Caco-2 (cell line): ENCODE measurements around the gene NKAIN2. TPM values are rescaled to one million over a fixed set of nuclear protein-coding genes. Genes with fewer than 3 reads are reported as not detected.

ENCODE experiments used
- BruUV-seq: library from RNA; stranded (reverse); fragments of 400-500 nt; replicated peaks from 2 replicates; lab custom pipeline; 2021; lab: Mats Ljungman, UMichigan
- CTCF ChIA-PET: fragments of 300-600 bp; sonication (Branson Sonifier 250); formaldehyde crosslinking; loops from one replicate; lab custom pipeline; 2022; ENCODE audit warnings: antibody characterized with exemption; lab: Charles Lee
- POLR2A ChIA-PET: fragments of 300-600 bp; sonication (Branson Sonifier 250); formaldehyde crosslinking; loops from one replicate; lab custom pipeline; 2022; ENCODE audit warnings: antibody characterized with exemption; lab: Charles Lee
- DNase-seq, 2 experiments: peaks; one replicate each; pipeline versions ENCODE4 v3.0.0 to v3.0.0-alpha.2; 2020 to 2022
- H3K27me3 ChIP-seq: replicated peaks from 2 replicates; pipeline ENCODE4 v1.6.0; 2011; ENCODE audit warnings: low read length; ENCODE audit not compliant: control insufficient read depth, insufficient read depth
- H3K36me3 ChIP-seq: 2 replicates; pipeline ENCODE4 v1.5.1; 2011; ENCODE audit warnings: low read length; ENCODE audit not compliant: control insufficient read depth, insufficient read depth
- H3K4me1 ChIP-seq: fragments of 250-450 bp; sonication (Bioruptor Pico); 2 replicates; pipeline ENCODE4 v1.5.1; 2020; ENCODE audit warnings: mild to moderate bottlenecking
- H3K4me3 ChIP-seq: 2 replicates; pipeline ENCODE4 v1.5.1; 2011; ENCODE audit warnings: low read depth, mild to moderate bottlenecking, control low read depth, low read length
- H3K9me3 ChIP-seq: fragments of 250-450 bp; sonication (Bioruptor Pico); 2 replicates; pipeline ENCODE4 v1.5.1; 2020; ENCODE audit warnings: mild to moderate bottlenecking, moderate library complexity
- H3K27ac Mint-ChIP-seq: one replicate; pipeline ENCODE4 v1.8.0; 2022; ENCODE audit warnings: mixed read lengths; ENCODE audit not compliant: unreplicated experiment
- H3K27me3 Mint-ChIP-seq: one replicate; pipeline ENCODE4 v1.8.0; 2022; ENCODE audit warnings: mixed read lengths; ENCODE audit not compliant: insufficient read depth, unreplicated experiment
- H3K36me3 Mint-ChIP-seq: one replicate; pipeline ENCODE4 v1.8.0; 2022; ENCODE audit warnings: mild to moderate bottlenecking, mixed read lengths; ENCODE audit not compliant: insufficient read depth, unreplicated experiment
- H3K4me1 Mint-ChIP-seq: one replicate; pipeline ENCODE4 v1.8.0; 2022; ENCODE audit warnings: low read depth, mixed read lengths; ENCODE audit not compliant: unreplicated experiment
- H3K4me3 Mint-ChIP-seq: one replicate; pipeline ENCODE4 v1.8.0; 2022; ENCODE audit warnings: mild to moderate bottlenecking, moderate library complexity, mixed read lengths; ENCODE audit not compliant: unreplicated experiment
- H3K9me3 Mint-ChIP-seq: one replicate; pipeline ENCODE4 v1.8.0; 2022; ENCODE audit warnings: mixed read lengths; ENCODE audit not compliant: unreplicated experiment
- intact Hi-C: fragments of 100-400 bp; cut with micrococcal nuclease; formaldehyde crosslinking; loops from one replicate; pipeline ENCODE4 v1.10.0; 2022; ENCODE audit not compliant: unreplicated experiment
- total RNA-seq: library from RNA; stranded (reverse); gene quantifications from 2 replicates; pipeline ENCODE4 v1.2.3, GENCODE V29; 2022
- TF ChIP-seq, protein P1 (sequence below), 2 experiments: fragments of 200-600 bp in 1 of 2; IDR thresholded peaks; 1 replicate in 1 of 2; 2 replicates in 1 of 2; pipeline versions ENCODE4 v1.5.1 to v1.8.0; 2011 to 2022; ENCODE audit warnings: antibody characterized with exemption in 1 of 2, control low read depth in 1 of 2, inconsistent platforms in 1 of 2, low read depth in 1 of 2, low read length in 1 of 2, mild to moderate bottlenecking in 1 of 2, moderate library complexity in 1 of 2; ENCODE audit not compliant: insufficient read depth in 1 of 2, severe bottlenecking in 1 of 2, unreplicated experiment in 1 of 2

Gene NKAIN2
- total RNA-seq, 1 experiment from 2014 or later = not detected

- ChIA-PET CTCF (no interaction called here), POLR2A (no interaction called here)
- intact Hi-C loops = no loop called here
- H3K4me1 Mint-ChIP-seq = no peaks in the 10 kb centered on the region
- peaks cover 5% of the 10 kb centered on the region for H3K27me3 Mint-ChIP-seq
- Histone ChIP-seq H3K9me3 (no peaks in the 10 kb centered on the region), H3K27me3 (no peaks in the 10 kb centered on the region), H3K4me3 (no peak overlapping the region), H3K36me3 (no peaks in the 10 kb centered on the region), H3K4me1 (no peaks in the 10 kb centered on the region)
- no peak for DNase-seq
- H3K27ac Mint-ChIP-seq = no peak overlapping the region
- no peaks in the 10 kb centered on the region for H3K36me3 Mint-ChIP-seq
- no peaks in the 10 kb centered on the region for H3K9me3 Mint-ChIP-seq
- no TSS peak for BruUV-seq
- TF ChIP-seq, protein P1, sequence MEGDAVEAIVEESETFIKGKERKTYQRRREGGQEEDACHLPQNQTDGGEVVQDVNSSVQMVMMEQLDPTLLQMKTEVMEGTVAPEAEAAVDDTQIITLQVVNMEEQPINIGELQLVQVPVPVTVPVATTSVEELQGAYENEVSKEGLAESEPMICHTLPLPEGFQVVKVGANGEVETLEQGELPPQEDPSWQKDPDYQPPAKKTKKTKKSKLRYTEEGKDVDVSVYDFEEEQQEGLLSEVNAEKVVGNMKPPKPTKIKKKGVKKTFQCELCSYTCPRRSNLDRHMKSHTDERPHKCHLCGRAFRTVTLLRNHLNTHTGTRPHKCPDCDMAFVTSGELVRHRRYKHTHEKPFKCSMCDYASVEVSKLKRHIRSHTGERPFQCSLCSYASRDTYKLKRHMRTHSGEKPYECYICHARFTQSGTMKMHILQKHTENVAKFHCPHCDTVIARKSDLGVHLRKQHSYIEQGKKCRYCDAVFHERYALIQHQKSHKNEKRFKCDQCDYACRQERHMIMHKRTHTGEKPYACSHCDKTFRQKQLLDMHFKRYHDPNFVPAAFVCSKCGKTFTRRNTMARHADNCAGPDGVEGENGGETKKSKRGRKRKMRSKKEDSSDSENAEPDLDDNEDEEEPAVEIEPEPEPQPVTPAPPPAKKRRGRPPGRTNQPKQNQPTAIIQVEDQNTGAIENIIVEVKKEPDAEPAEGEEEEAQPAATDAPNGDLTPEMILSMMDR (IDR thresholded peaks at IDR 0.05; ENCODE audit: insufficient read depth in 1 of 2, low read depth in 1 of 2, low read length in 1 of 2, severe bottlenecking in 1 of 2, unreplicated experiment in 1 of 2) = no peak
- H3K4me3 Mint-ChIP-seq = no peak overlapping the region
Measured at GRCh38 chr6:124866040-124866439, 1062.4 kb downstream of the NKAIN2 start.

- no peaks in the 10 kb centered on the region for H3K36me3 Mint-ChIP-seq
- no peaks in the 10 kb centered on the region for H3K9me3 ChIP-seq
- H3K27me3 ChIP-seq = no peaks in the 10 kb centered on the region
- no peaks in the 10 kb centered on the region for H3K4me1 ChIP-seq
- intact Hi-C loops = no loop called here
- no peak overlapping the region for H3K4me3 Mint-ChIP-seq
- H3K27ac Mint-ChIP-seq = no peak overlapping the region
- TF ChIP-seq, protein P1 (IDR thresholded peaks at IDR 0.05; ENCODE audit: insufficient read depth in 1 of 2, low read depth in 1 of 2, low read length in 1 of 2, severe bottlenecking in 1 of 2, unreplicated experiment in 1 of 2) = no peak
- no peak for DNase-seq
- H3K27me3 Mint-ChIP-seq = peaks cover 5% of the 10 kb centered on the region
- ChIA-PET POLR2A (no interaction called here), CTCF (no interaction called here)
- no TSS peak for BruUV-seq
- no peak overlapping the region for H3K4me3 ChIP-seq
- H3K4me1 Mint-ChIP-seq = no peaks in the 10 kb centered on the region
- H3K9me3 Mint-ChIP-seq = no peaks in the 10 kb centered on the region
- H3K36me3 ChIP-seq = no peaks in the 10 kb centered on the region
Measured at GRCh38 chr6:124867121-124867520, 1063.5 kb downstream of the NKAIN2 start.

- Mint-ChIP-seq H3K27me3 (peaks cover 5% of the 10 kb centered on the region), H3K36me3 (no peaks in the 10 kb centered on the region), H3K4me1 (no peaks in the 10 kb centered on the region), H3K4me3 (no peak overlapping the region), H3K27ac (no peak overlapping the region), H3K9me3 (no peaks in the 10 kb centered on the region)
- H3K4me1 ChIP-seq = no peaks in the 10 kb centered on the region
- H3K36me3 ChIP-seq = no peaks in the 10 kb centered on the region
- ChIA-PET CTCF (no interaction called here), POLR2A (no interaction called here)
- BruUV-seq = no TSS peak
- intact Hi-C loops = no loop called here
- TF ChIP-seq, protein P1 (IDR thresholded peaks at IDR 0.05; ENCODE audit: insufficient read depth in 1 of 2, low read depth in 1 of 2, low read length in 1 of 2, severe bottlenecking in 1 of 2, unreplicated experiment in 1 of 2) = no peak
- H3K4me3 ChIP-seq = no peak overlapping the region
- no peak for DNase-seq
- H3K27me3 ChIP-seq = no peaks in the 10 kb centered on the region
- H3K9me3 ChIP-seq = no peaks in the 10 kb centered on the region
Measured at GRCh38 chr6:124868481-124868880, 1064.8 kb downstream of the NKAIN2 start.
